ENCODE measurements around the gene DYRK3.

Gene DYRK3

DNA sequence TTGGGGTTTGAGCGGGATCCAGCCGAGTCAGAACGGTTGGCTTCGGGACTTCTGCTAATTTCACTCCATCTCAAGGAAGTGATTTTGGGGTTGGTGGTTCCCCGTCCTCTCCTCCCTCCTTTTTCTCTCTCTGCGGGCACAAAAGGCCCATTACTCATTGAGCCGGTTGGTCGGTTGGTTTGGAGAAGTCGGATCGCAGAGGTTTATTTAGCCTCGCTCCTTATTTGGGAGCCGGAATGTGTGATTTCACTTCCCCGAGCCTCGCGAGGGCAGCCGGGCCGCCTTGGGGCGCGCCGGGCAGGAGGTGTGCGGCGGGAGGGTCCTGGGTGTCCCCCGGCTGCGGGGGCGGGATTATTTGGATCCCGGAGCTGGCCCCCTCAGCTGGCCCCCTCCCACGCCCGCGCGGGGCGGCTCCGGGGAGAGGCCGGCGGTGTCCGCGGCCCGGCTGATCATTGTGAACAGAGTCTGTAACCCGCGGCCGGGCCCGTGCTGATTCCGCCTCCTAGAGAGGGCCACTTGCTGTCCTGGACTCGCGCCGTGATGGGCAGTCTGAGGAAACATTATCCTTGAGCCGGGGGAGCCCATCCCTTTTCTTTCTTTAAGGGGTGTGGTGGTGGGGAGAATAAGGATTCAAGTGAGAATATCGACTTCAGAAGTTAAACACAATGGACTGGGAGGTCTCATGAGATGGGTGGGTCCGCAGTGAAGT, 50.6 kb downstream of the DYRK3 start:
- no peak for DNase-seq (ENCODE audit: low read depth, low spot score)
- ChIA-PET POLR2A (no interaction called here), CTCF (interaction anchor here (0.7 to 5.2 kb wide), 4 partner anchors 11 to 83 kb away, joined by 3 to 35 read pairs (median 17); no protein-coding TSS in a partner anchor)
- TF ChIP-seq, protein P1, sequence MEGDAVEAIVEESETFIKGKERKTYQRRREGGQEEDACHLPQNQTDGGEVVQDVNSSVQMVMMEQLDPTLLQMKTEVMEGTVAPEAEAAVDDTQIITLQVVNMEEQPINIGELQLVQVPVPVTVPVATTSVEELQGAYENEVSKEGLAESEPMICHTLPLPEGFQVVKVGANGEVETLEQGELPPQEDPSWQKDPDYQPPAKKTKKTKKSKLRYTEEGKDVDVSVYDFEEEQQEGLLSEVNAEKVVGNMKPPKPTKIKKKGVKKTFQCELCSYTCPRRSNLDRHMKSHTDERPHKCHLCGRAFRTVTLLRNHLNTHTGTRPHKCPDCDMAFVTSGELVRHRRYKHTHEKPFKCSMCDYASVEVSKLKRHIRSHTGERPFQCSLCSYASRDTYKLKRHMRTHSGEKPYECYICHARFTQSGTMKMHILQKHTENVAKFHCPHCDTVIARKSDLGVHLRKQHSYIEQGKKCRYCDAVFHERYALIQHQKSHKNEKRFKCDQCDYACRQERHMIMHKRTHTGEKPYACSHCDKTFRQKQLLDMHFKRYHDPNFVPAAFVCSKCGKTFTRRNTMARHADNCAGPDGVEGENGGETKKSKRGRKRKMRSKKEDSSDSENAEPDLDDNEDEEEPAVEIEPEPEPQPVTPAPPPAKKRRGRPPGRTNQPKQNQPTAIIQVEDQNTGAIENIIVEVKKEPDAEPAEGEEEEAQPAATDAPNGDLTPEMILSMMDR (IDR thresholded peaks at IDR 0.05; ENCODE audit: insufficient read depth, low read length, missing control alignments): no peak
- H3K4me3 ChIP-seq (ENCODE audit: low read depth, low read length): peak overlapping the region; percentile 81

DNA sequence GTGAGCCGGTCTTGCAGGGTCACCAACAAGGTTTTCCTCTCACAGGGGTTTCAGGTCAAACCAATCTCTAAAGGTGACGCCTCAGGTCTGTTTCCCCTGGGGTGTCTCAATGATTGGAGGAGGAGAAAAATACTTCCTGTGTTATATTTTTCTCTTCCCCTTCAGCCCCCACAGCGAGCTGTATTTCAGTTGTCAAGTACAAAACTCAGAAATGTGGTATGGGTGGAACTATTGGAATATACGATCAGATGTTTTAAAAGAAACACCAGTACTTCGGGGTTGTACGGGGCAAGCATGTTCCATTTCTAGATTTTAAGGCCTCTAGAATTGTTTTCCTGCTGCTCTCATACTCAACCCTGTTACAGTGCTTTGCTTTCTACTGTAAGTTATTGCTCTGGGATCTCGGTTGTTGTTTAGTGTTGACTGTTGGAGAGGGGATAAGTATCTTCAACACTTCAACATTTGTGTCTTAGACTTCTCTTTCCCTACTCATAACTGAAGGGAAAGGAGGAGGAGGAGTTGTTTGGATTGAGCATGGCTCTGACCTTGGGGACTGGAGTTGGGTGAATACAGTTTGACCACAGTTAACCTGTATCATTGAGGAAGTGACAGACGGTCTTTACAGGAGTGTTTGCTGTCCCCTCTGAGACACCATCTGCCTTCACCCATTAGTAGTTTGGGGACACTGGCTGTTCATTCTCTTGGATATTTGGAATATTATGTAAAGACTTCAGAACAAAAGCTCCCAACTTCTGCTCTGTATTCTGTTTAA, 51.3 kb downstream of the DYRK3 start:
- TF ChIP-seq, protein P1 (IDR thresholded peaks at IDR 0.05; ENCODE audit: insufficient read depth, low read length, missing control alignments): no peak
- ChIA-PET CTCF (interaction anchor here (0.7 to 5.2 kb wide), 6 partner anchors 12 to 83 kb away, joined by 3 to 35 read pairs (median 10); partner anchors contain the start of gene EIF2D), POLR2A (no interaction called here)
- no peak for DNase-seq (ENCODE audit: low read depth, low spot score)
- H3K4me3 ChIP-seq (ENCODE audit: low read depth, low read length): peak overlapping the region; percentile 81

DNA sequence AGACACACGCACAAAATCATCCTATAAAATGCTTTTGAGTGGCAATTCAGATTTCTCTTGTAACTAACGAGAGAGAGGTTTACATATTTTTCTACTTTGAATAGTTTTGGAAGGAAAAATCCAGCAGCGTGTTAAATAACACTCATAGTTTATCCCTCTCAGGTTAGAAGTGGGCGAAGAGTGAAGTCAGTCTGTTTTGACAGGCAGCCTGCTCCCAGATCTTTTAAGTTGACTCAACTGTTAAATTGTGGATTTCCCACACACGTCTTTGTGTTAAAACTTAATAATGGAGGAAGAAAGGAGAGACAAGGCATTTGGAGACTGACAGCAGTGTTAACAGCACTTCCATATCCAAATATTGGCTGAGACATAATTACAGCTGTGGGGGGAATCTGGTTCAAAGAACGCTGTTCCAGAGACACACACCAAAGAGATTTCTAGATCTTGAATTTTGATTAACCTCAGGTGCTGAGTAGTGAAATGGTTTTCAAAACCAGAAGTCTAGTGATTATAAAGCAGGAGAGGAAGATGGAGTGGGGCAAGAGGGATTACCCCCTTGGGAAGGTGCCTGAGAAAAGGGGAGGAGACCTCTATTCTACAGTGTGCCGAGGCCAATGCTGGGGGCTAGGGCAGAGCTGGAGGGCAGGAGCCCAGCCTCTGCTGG, 52.0 kb downstream of the DYRK3 start:
- POLR2A ChIA-PET: no interaction called here

DNA sequence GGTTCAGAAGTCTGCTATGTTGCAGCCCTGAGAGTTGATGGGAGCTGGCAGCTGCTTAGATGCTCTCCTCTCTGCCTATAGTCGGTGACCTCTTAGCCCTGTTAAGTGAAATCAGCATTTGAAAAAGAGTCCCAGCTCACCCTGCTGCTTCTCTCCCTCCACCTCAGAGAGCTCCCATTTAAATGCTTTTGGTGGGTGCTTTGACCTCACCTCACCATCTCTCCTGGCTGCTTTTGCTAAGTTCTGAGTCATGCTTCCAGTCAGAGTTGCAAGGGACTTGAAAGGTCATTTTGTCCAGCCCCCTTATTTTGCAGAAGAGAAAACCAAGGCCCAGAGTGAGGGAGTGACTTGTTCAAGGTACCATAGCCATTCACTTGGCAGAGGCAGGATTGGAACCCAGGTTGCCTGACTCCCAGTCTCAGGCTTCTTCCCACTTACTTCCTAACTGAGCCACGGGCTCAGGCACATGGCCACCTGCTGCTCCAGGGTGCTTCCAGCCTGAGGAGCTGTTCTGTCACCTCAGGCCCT, 52.6 kb downstream of the DYRK3 start:
- TF ChIP-seq, protein P1 (IDR thresholded peaks at IDR 0.05; ENCODE audit: insufficient read depth, low read length, missing control alignments): no peak
- peak overlapping the region; percentile 39 for H3K4me3 ChIP-seq (ENCODE audit: low read depth, low read length)
- POLR2A ChIA-PET: no interaction called here
- CTCF ChIA-PET: interaction anchor here (1.0 to 5.2 kb wide), 11 partner anchors 12 to 294 kb away, joined by 3 to 35 read pairs (median 9); partner anchors contain the start of genes DYRK3 and EIF2D
- DNase-seq (ENCODE audit: low read depth, low spot score): no peak

More for the DNA sequence above, 52.0 kb downstream of the DYRK3 start:
- H3K4me3 ChIP-seq (ENCODE audit: low read depth, low read length): peak overlapping the region; percentile 81
- no peak for DNase-seq (ENCODE audit: low read depth, low spot score)
- CTCF ChIA-PET: interaction anchor here (1.0 to 5.2 kb wide), 9 partner anchors 12 to 225 kb away, joined by 3 to 35 read pairs (median 8); partner anchors contain the start of genes DYRK3 and EIF2D
- TF ChIP-seq, protein P1 (IDR thresholded peaks at IDR 0.05; ENCODE audit: insufficient read depth, low read length, missing control alignments): no peak

DNA sequence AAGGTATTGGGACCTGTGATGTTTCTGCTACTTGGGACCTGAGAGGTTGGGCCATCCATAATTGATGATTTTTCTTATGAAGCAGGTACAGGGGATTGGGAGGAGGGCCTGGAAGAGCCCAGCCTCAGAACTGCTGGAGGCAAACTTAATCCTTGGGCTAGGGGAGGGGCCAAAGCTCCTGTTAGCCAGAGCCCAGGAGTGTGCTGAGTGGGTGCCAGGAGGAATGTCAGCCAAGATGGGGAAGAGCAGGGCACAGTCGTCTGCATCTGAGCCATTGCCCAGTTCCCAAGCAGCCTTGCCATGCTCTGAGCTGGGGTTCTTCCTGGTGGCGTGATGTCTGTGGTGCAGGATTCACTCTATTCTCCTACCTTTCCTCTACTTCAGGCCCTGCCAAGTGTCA, 55.2 kb downstream of the DYRK3 start:
- TF ChIP-seq, protein P1 (IDR thresholded peaks at IDR 0.05; ENCODE audit: insufficient read depth, low read length, missing control alignments): no peak
- H3K4me3 ChIP-seq (ENCODE audit: low read depth, low read length): no peak overlapping the region
- ChIA-PET POLR2A (no interaction called here), CTCF (interaction anchor here (0.8 to 5.2 kb wide), 11 partner anchors 10 to 222 kb away, joined by 3 to 38 read pairs (median 6); no protein-coding TSS in a partner anchor)
- no peak for DNase-seq (ENCODE audit: low read depth, low spot score)

Measured in AG04449 (cell line).